ENCODE data around the gene CFAP221.
A peak's percentile ranks its signal among the peaks of the same experiment; 100 is the strongest.

Gene CFAP221

DNA sequence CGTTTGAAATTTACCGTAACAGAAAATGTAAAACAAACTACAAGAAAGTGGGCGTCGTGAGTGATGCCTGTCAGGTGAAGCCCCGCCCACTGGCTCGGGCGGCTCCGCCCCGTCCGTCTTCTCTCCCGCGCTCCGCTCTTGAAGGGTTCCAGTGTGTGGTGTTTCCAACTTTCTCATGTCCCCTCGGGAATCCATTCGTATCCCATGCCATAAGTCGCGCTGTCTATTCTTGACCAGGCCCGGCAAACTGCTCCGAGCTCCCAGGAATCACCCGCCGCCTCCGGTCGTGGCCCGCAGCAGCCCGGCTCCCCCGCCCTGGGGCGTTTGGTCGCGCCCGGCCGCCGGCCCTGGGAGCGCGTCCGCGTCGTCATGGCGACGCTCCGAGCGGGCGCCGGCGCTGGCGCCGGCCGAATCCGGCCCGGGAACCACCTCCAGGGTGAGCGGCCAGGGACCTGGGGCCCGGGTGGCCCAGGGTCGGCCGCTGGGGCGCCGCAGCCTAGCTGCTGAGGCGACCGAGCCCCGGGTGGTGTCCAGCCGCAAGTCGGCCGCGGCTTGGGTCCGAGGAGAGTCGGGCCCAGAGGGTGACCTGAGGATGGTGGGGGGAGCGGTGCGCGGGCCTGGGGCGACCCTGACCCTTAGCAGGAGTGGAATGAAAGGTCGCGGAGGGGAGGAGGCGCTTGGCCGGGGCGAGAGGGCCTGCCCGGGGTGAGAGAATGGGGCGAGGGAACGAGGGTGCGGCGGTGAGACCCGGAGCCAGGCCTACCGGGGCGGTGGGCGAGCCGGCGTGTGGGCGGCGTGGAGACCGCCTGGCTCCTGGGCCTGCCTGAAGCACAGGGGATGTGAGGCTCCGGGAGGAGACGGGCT, at the start of gene CFAP221:
TSS of gene CFAP221 (plus strand) at position 375 of the 864 bp plus-strand sequence. CDS start 1,683 bp downstream, outside the sequence.
- DNase-seq (ENCODE audit: low read depth in 3 of 3, low spot score in 1 of 3): peak in 1 of 3 donors; percentile 22

GRCh38 chr2:119495948-119496347, 48.3 kb upstream of the CFAP221 start:
- no peak for DNase-seq (ENCODE audit: low read depth in 3 of 3, low spot score in 1 of 3)

- no peak for DNase-seq (ENCODE audit: low read depth in 3 of 3, low spot score in 1 of 3)
Observed at GRCh38 chr2:119496682-119497081, 47.6 kb upstream of the CFAP221 start.

DNA sequence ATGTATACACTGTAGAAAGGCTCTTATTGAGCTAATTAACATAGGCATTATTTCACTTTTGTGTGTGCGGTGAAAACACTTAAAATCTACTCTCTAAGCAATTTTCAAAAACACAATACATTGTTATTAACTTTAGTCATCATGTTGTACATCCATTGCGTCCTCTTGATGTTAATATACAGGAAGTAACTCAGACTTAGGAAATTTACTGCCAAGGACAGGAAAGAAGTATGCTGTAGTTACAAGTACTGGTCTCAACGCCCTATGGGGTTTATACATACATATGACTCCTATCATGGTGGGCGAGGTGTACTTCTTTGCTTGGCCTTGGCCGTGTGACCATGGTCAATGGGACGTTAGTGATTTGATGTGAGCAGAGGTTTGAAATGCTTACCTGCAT, 35.5 kb upstream of the CFAP221 start:
- no peak for DNase-seq (ENCODE audit: low read depth in 3 of 3, low spot score in 1 of 3)

DNA sequence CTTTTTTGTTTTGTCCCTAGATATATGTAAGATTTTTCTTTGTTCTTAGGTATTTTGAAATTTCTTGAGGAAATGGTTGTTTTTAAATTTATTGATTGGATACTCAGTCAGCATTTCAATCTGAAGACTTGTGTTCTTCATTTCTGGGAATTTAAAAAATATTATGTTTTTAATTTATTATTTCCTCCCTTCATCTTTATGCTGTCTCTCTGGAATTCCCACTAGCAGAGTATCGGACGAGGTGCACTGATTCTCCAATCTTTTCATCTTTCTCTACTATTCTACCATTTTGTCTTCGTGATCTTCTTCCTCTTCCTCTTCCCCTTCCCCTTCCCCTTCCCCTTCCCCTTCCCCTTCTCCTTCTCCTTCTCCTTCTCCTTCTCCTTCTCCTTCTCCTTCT, 32.3 kb upstream of the CFAP221 start:
- no peak for DNase-seq (ENCODE audit: low read depth in 3 of 3, low spot score in 1 of 3)

- no peak for DNase-seq (ENCODE audit: low read depth in 3 of 3, low spot score in 1 of 3)
Observed at GRCh38 chr2:119512946-119513345, 31.3 kb upstream of the CFAP221 start.

- no peak for DNase-seq (ENCODE audit: low read depth in 3 of 3, low spot score in 1 of 3)
Observed at GRCh38 chr2:119513832-119514231, 30.4 kb upstream of the CFAP221 start.

- DNase-seq (ENCODE audit: low read depth in 3 of 3, low spot score in 1 of 3): no peak
Observed at GRCh38 chr2:119516121-119516520, 28.1 kb upstream of the CFAP221 start.

DNA sequence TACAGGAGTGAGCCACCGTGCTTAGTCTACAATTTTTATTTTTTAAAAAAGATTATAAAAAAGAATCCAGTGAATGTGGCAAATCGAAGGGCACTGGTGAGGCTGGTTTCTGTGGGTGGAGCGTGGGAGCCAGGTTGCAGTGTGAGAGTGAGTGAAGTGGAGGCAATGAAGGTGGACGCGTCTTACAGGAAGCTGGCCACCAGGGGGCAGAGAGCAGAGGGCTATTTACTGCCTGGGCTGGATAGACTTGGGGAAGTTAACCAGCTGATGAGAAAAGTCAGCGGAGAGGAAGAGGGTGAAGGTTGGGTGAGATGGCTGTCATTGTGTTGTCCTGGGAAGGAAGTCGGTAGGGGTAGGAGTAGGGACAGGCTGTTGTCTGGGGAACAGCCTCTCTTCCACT, 26.8 kb upstream of the CFAP221 start:
- peak in 1 of 3 donors; percentile 9 for DNase-seq (ENCODE audit: low read depth in 3 of 3, low spot score in 1 of 3)

GRCh38 chr2:119518401-119519056, 25.7 kb upstream of the CFAP221 start:
- no peak for DNase-seq (ENCODE audit: low read depth in 3 of 3, low spot score in 1 of 3)

DNA sequence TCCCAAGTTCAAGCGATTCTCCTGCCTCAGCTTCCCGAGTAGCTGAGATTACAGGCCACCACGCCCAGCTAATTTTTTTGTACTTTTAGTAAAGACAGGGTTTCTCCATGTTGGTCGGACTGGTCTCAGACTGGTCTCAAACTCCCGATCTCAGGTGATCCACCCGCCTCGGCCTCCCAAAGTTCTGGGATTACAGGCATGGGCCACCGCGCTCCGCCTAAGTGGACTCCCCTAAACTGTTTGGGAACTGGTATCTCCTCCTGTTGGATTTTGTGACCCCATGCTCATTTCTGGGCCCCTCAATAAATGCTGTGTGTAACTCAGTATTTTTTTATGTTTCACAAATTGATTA, 25.2 kb upstream of the CFAP221 start:
- no peak for DNase-seq (ENCODE audit: low read depth in 3 of 3, low spot score in 1 of 3)

DNA sequence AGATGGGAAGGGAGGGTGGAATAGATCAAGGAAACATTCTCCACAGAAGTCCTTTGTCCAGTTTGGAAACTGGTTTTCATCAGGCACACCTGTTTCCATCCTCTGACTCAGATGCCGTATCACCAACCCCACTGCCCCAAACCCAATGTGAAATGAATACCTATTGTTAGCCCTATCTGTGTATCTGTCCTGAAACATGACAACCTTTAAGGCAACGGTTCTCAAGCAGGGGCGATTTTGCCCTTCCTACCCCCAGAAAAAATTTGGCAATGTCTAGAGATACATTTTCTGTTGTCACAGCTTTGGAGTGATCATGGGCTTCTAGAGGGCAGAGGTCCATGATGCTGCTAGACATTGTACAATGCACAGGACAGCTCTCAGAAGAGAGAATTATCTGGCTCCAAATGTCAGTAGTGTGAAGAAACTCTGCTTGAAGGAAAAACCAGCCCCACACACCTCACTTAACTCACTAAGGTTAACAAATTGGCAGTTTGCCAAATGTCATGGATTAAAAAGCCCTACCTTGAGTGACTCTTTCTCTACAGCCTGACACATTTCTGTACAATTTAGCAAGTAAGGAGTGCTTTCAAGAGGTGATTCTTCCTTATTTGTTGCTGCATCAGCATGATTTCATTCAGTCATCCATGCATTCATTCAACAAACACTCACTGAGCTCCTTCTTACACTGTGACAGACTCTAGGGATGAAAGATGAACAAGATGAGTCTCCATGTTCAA, 23.4 kb upstream of the CFAP221 start:
- no peak for DNase-seq (ENCODE audit: low read depth in 3 of 3, low spot score in 1 of 3)

DNA sequence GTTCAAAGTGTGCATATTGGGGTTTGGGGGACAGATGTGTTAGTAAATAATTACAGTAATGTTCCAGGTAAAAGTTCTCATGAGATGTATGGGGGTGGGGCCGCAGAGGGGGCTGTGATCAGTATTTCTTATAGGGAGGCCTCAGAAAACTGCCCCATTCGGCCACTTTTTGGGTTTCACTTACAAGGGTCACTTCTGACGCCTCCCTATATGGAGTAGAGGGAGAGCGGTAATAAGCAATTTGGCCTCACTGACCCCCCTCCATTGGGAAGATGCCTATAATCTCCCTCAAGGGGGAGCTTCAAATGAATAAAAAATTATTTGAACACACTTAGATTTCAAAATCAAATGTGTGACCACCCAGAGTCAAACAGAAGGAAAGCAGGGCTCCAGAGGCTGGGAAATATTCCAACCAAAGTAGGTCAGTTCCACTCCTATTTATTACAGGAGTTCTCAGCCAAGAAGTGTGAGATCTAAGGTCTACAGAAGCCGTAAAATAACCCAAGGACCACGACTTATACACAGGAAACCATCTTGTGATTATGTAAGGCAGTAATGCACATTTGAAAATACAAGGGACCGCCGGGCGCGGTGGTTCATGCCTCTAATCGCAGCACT, 22.7 kb upstream of the CFAP221 start:
- no peak for DNase-seq (ENCODE audit: low read depth in 3 of 3, low spot score in 1 of 3)

DNA sequence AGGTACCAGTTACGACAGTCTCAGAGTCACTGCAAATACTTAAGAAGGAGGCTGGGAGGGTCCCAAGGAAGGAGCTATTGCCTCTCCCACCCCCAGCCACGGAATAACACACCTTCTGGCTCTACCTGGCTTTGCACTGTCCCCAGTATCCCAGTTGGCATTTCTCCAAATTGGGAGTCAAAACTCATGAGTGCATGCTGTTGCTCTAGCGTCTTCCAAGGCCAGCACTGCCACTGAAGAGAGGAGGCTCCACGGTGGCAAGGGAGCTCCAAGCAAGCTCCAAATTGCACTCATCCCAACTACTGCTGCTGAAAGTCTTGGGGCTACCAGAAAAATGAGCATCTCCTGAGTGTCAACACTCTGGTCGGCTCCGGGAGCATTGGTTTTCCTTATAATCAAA, 21.6 kb upstream of the CFAP221 start:
- no peak for DNase-seq (ENCODE audit: low read depth in 3 of 3, low spot score in 1 of 3)

DNA sequence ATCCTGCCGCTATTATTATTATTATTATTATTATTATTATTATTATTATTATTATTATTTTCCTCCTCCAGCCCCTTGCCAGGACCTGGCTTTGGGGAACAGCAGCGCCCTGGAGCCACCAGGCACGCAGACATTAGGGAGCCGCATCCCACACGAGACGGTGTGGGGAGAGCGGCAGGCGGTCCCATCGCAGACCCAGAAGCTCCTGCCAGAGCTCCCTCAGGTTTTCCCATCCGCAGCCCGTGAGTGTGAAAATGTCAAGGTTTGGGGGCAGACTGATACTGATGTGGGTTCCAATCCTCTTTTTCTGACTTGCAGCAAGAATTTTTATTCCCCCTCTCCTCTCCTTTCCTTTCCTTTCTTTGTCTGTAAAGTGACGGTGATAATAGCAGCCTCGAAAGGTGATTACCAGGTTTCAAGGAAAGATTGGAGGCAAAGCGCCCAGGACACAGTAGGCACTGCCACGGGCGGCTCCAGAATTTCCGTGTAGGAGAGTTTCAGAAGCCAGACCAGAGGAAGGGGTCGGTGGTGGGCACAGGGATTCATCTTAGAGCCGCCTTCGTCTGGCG, 20.8 kb upstream of the CFAP221 start:
- no peak for DNase-seq (ENCODE audit: low read depth in 3 of 3, low spot score in 1 of 3)

DNA sequence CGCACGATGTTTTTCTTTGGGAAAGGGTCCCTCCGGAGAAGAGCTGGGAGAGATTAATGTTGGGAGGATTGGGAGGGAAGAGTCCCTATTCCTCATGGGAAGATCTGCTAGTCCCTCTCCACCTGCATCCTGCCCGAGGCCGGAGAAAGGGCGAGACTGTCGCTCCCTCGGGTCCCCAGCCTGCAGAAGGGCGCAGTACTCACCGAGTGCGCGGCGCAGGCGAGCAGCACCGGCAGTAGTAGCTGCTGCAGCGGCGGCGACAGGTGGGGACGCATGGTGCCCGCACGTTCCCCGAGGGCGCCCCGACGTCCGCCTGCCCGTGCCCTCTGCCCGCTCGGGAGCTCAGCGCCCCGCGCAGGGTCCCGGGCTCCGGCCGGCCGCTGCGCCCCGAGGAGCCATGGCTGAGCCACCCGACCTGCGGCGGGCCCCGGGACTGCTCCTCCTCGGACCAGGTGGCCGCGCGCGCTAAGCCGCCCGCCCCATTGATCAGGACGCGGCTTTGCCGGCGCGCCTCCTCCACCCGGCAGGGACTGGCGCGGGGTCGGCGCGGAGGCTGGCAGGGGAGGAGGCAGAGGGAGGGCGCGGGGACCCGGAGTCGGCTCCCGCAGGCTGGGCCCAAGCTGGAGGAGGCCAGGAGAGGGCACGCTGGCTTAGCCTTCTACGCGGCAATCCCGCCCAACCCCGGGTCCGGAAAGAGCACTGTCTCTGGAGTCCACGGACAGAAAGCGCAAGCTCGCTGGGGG, 20.1 kb upstream of the CFAP221 start, which contains the start of gene SCTR:
TSS of gene SCTR (minus strand) at position 532 of the 743 bp plus-strand sequence. CDS start at position 275, 257 bp downstream.
- no peak for DNase-seq (ENCODE audit: low read depth in 3 of 3, low spot score in 1 of 3)

GRCh38 chr2:119525614-119526013, 18.6 kb upstream of the CFAP221 start:
- no peak for DNase-seq (ENCODE audit: low read depth in 3 of 3, low spot score in 1 of 3)

DNA sequence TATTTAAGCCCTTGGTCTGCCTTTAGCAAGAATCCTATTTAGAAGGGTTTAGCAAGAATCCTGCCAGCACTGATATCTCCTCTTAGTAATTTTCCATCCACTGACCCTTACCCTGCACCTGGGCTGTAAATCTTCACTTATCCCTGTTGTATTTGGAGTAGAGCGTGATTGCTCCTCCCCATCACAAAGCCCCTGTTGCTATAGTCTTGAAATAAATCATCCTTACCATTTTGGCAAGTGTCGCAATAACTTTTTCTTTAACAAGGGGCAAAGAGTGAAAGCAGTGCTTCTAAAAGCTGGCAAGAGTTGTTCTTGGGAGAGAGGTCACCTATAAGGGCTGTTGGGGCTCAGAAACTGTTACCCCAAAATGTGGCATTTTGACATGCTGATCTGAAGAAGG, 16.2 kb upstream of the CFAP221 start:
- no peak for DNase-seq (ENCODE audit: low read depth in 3 of 3, low spot score in 1 of 3)

GRCh38 chr2:119531292-119531691, 13.0 kb upstream of the CFAP221 start:
- DNase-seq (ENCODE audit: low read depth in 3 of 3, low spot score in 1 of 3): no peak

GRCh38 chr2:119533560-119533959, 10.7 kb upstream of the CFAP221 start:
- no peak for DNase-seq (ENCODE audit: low read depth in 3 of 3, low spot score in 1 of 3)

Data from stimulated activated CD4-positive, alpha-beta T cell treated with anti-CD3 and anti-CD28 coated beads, TNF-alpha, amount 100 ng/mL, for 1 hour (primary cell).